Hematopoietic multipotent progenitor cell treated with erythropoietin and hydrocortisone succinate and interleukin-3 and kit ligand, for 4 days (in vitro differentiated cells): Measurements from ENCODE around the gene ADGRB3.

Source experiments
- DNase-seq: peaks from one replicate; pipeline ENCODE4 v3.0.0-alpha.2; 2015

Gene ADGRB3

GRCh38 chr6:68709091-68709490, 74.0 kb downstream of the ADGRB3 start:
- DNase-seq, result no peak

DNA sequence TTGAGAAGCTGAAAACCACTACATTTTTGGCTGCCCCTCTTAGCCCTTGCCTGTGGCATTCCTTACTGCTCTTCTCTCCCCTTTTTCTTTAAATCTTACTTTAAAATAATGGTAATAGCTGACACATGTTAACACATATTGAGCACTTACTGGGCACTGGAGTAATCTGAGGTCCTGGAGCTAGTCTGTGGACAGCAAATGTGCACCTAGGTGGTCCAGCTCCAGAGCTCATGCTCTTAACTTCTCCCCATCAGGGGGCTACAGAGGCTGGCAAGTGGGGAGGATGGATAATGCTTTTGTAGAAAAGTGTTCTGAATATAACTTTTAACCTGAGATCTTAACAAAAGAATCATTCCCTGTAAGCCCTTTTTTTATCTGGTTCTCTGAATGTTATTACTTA, 74.8 kb downstream of the ADGRB3 start:
- no peak for DNase-seq

- no peak for DNase-seq
These were observed 75.4 kb downstream of the ADGRB3 start for GRCh38 chr6:68710496-68710895.

DNA sequence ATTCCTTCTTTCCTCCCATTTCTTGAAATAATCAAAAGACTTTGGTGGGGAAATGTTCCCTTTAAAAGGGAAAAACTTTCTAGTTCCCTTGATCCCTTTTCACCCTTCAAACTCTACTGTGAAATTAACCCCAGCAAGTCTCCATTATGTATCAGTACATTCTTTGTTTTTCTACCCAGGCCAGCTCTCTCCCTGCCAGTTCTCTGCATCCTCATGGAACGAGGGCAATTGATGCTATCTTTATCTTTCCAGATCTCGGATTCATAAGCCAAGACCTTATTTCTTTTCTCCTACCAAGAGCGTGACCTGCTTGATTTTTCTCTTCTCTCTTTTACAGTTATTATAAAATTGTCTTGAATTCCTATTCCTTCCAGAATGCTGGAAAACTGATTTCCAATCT, 75.8 kb downstream of the ADGRB3 start:
- no peak for DNase-seq

- no peak for DNase-seq
These were observed 76.4 kb downstream of the ADGRB3 start for GRCh38 chr6:68711386-68712000.

GRCh38 chr6:68716620-68717019, 81.5 kb downstream of the ADGRB3 start:
- no peak for DNase-seq

DNA sequence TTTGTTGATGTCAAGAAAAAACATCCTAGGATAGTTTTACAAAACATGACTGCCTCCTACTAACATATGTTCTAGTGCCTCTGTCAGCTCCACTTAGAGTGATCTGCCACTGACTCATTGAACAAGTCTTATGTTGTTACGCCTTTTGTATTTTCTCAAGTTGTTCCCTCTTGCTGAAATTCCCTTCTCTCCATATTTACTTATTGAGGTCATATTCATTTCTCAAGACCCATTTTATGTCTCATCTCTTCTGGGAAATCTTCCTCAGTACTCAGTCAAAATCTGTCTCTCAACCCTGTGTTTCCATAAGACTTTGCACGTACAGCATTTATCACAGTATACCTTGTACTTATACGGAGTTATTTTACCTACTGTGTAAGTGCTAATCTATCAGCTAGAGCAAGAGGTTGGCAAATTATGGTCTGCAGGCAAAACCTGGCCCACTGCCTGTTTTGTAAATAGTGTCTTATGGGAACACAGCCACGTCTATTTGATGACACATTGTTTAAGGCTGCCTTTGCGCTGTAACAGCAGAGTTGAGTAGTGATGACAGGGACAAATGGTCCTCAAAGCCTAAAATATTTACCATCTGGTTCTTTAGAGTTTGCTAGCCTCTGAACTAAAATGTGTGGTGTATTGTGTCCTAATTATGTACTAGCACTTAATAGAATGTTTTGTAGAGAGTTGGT, 83.4 kb downstream of the ADGRB3 start:
- no peak for DNase-seq

DNA sequence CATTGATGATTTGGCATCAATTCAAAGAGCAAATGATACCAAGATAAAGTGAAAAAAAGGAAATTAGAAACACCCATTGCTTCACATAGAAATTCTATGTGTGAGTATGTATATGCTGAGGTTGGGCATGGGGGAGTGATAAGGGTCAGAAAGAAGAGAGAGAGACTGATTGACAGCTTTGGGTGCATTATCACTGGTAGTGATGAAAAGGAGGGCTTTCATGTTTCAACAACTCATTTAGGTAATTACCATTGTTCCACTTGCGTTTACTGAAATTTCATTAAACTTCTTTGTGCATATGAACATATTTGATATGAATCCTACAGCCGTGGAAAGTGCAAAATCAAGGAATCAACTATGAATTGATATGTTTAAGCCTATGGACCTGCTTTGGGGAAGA, 84.7 kb downstream of the ADGRB3 start:
- DNase-seq, result no peak

GRCh38 chr6:68722891-68723527, 87.9 kb downstream of the ADGRB3 start:
- no peak for DNase-seq

GRCh38 chr6:68724060-68724459, 89.0 kb downstream of the ADGRB3 start:
- DNase-seq, result no peak

DNA sequence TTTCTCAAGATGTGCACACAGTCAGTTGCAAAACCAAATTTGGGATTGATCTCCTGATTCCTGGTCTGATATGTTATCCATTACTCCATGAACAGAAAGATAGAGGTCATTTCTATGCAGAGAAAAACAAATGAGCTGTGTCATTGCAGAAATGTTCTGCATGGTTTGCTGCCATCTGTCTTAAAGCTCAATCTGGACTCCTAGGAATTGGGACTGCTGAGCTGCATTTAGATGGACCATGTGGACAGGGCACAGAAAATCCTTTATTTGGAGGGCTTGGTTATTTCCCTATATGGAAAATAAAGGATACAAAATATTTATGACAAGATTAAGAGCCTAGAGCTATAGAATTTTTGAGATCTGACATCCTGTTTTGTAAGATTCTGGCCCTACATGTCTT, 91.3 kb downstream of the ADGRB3 start:
- no peak for DNase-seq

DNA sequence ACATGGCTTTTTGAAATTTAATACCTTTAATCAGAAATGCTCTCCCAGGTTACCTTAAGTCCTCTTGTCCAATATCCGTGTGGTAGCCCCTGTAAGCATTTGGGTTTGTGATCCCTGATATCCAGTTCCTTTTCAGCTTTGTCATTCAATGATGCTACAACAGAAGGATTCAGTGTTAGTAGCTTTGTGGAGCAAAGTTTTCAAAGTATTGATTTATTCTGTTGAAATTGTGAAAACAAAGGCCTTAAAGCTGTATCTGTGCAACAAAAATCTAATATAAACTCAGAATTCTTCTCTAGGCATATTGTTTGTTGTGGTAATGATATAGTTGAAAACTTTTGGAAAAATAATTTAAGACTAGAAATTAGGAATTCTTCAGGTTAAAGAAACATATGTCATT, 91.9 kb downstream of the ADGRB3 start:
- no peak for DNase-seq

DNA sequence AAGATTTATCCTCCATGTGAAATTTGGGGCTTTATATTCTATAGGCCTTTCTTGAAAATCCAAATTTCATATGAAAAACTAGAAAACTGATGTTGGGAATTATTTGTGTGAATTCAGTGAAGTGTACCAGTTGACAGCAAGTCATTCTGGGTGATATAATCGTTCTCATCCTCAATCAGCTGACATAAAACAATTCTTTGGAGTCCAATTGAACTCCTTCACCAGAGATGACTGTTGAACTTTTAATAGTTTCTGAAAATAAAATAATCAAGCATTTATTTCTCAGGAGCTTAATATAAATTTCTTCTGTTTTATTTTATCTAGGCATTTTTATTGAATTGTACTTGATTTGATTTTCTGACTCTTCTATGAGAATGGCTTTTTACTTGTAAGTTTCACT, 92.6 kb downstream of the ADGRB3 start:
- DNase-seq, result no peak

DNA sequence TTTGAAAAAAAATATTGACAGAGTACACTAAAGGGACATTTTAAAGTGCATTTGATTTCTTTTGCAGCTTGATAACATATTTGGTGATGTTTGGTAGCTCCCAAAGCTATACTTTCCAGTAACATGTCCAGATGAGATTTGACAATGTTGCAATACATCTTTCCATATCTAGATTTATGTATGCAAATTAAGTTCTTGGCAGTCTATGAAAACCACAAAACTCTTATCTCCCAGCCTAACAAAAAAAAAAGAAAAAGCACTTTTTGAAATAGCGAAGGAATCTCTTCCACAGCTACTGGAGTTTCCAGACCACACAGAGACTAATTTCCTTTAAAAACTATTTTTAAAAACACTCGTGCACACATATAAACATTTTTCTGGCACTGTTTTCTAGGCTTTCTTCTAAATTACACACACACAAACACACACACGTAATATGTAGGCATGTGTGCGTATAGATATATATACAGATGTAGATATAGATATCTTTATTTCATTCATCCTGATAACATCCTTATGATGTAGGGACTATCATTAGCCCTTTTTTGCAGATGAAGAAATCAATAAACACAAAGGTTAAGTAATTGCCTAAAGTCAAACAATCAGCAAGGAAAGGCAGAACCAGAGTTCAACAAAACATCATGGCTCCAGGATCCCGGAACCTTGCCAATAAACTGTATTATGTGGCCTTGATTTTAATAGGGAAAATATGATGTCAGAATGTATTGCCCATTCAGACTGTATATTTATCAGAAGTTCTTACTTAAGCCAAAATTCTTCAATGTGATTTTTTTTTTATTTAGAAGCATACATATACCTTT, 93.3 kb downstream of the ADGRB3 start:
- peak; percentile 63 for DNase-seq

- no peak for DNase-seq
These were observed 94.4 kb downstream of the ADGRB3 start for GRCh38 chr6:68729377-68729903.

GRCh38 chr6:68730291-68731054, 95.4 kb downstream of the ADGRB3 start:
- DNase-seq, result no peak

DNA sequence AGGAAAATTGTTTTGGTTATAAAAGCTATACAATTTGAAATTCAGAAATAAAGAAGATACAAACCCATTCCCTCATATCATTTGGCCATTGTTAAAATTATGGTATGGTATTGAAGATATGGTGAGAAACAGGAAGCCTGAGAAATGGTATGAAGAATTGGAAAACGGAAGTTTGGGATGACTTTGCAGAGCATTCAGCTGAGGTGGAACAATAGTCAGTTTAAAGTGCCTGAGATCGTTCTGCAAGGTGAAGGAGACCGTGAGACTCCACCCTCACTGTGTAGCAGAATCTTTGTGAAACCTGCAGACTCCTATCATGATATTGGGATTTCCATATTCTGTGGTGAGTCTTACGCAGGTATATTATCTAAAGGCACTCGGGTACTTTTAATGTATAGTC, 97.3 kb downstream of the ADGRB3 start:
- peak; percentile 31 for DNase-seq

DNA sequence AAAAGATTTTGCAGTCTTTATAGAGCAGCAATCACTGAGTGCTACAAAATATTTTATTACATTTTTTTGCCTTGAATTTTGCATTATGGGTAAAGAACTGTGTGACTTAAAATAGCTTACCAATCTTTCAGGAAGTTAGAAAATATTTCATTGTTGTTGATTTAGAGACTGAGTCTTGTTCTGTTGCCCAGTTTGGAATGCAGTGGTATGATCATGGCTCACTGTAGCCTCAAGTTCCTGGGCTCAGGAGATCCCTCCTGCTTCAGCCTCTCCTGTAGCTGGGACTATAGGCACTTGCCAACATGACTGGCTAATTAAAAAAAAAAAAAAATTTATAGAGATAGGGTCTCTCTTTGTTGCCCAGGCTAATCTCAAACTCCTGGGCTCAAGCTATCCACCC, 100.8 kb downstream of the ADGRB3 start:
- no peak for DNase-seq

GRCh38 chr6:68737061-68737460, 102.0 kb downstream of the ADGRB3 start:
- no peak for DNase-seq

GRCh38 chr6:68738039-68738438, 103.0 kb downstream of the ADGRB3 start:
- peak; percentile 13 for DNase-seq

- peak; percentile 74 for DNase-seq
These were observed 105.9 kb downstream of the ADGRB3 start for GRCh38 chr6:68740828-68741500.
